HL-60 (cell line): Measurements from ENCODE around the gene KLHDC4.

Experiments used
- DNase-seq, 2 experiments: peaks; one replicate each; pipeline ENCODE4 v3.0.0-alpha.2; 2010 to 2020; ENCODE audit warnings: low read depth in 1 of 2, low spot score in 1 of 2
- H3K27ac ChIP-seq: fragments of 250-450 bp; sonication (Bioruptor Pico); replicated peaks from 2 replicates; pipeline ENCODE4 v1.5.1; 2020; ENCODE audit warnings: mild to moderate bottlenecking, moderate library complexity
- H3K27me3 ChIP-seq: fragments of 250-450 bp; sonication (Bioruptor Pico); 2 replicates; pipeline ENCODE4 v1.5.1; 2021; ENCODE audit warnings: mild to moderate bottlenecking, moderate library complexity; ENCODE audit not compliant: insufficient read depth, poor library complexity, severe bottlenecking
- H3K4me3 ChIP-seq: replicated peaks from 2 replicates; pipeline ENCODE4 v1.5.1; 2011; ENCODE audit warnings: mild to moderate bottlenecking, control low read depth, low read length; ENCODE audit not compliant: insufficient read depth
- CTCF ChIP-seq: IDR thresholded peaks from one replicate; pipeline ENCODE4 v1.5.1; 2011; ENCODE audit warnings: low read length, control low read depth, inconsistent platforms; ENCODE audit not compliant: insufficient read depth
- GABPA ChIP-seq: IDR thresholded peaks from 2 replicates; pipeline ENCODE4 v1.6.1; 2012; ENCODE audit warnings: low read depth
- POLR2AphosphoS5 ChIP-seq: IDR thresholded peaks from 2 replicates; pipeline ENCODE4 v1.6.1; 2012; ENCODE audit warnings: low read depth
- REST ChIP-seq: IDR thresholded peaks from 2 replicates; pipeline ENCODE4 v1.6.1; 2012; ENCODE audit warnings: low read depth; ENCODE audit not compliant: insufficient replicate concordance
- SPI1 ChIP-seq: IDR thresholded peaks from 2 replicates; pipeline ENCODE4 v1.6.1; 2012; ENCODE audit warnings: low read depth, mild to moderate bottlenecking, borderline replicate concordance

The KLHDC4 gene

GRCh38 chr16:87680272-87680644 is 85.5 kb downstream of the KLHDC4 start:
- Histone ChIP-seq H3K27ac (no peak overlapping the region), H3K27me3 (no peaks in the 10 kb centered on the region), H3K4me3 (no peak overlapping the region)
- TF ChIP-seq POLR2AphosphoS5 (no peak), SPI1 (no peak), REST (no peak), CTCF (no peak), GABPA (no peak)
- no peak for DNase-seq

DNA sequence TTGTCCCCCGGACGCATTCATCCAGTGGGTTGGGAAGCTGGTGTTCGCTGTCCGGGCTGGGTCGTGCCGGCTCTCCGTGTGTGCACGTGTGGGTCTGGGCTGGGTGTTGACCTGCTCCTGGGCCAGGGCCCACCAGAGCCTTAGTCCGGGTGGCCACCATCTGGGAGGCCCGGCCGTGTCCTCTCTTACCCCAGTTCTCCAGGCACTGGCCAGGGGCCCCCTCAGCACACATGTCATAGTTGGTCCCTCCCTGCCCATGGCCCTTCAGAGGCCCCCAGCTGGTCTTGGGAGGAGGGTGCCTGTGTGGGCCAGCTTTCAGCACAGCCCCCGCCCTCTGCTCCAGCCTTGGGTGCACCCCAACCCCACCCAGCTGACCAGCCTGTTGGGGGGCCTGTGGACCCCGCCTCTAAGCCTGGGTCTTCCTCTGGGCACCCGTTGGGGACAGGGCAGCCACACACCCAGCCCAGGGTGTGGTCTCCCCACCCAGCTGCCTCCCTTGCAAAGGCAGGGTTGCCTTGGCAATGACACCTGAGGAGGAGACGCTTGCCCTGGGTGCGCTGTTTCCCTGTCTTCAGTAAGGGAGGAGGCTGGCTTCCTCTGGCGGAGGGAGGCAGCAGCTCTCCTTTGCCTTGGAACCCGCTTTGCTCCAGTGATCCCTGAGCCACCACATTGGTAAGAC is 86.1 kb downstream of the KLHDC4 start:
- TF ChIP-seq GABPA (no peak), REST (no peak), POLR2AphosphoS5 (no peak), CTCF (no peak), SPI1 (no peak)
- Histone ChIP-seq H3K27me3 (no peaks in the 10 kb centered on the region), H3K4me3 (no peak overlapping the region), H3K27ac (no peak overlapping the region)
- DNase-seq = no peak

- no peak overlapping the region for H3K27ac ChIP-seq
These were observed 87.2 kb downstream of the KLHDC4 start for GRCh38 chr16:87678618-87679017.

More at GRCh38 chr16:87678618-87679017, 87.2 kb downstream of the KLHDC4 start:
- no peak for DNase-seq
- TF ChIP-seq GABPA (no peak), CTCF (no peak), POLR2AphosphoS5 (no peak), REST (no peak), SPI1 (no peak)
- Histone ChIP-seq H3K4me3 (no peak overlapping the region), H3K27me3 (no peaks in the 10 kb centered on the region)
